Measurements from ENCODE around the gene CPO. TPM values are rescaled to one million over a fixed set of nuclear protein-coding genes. Genes with fewer than 3 reads are reported as not detected.
A peak's percentile ranks its signal among the peaks of the same experiment; 100 is the strongest.

Gene CPO, protein sequence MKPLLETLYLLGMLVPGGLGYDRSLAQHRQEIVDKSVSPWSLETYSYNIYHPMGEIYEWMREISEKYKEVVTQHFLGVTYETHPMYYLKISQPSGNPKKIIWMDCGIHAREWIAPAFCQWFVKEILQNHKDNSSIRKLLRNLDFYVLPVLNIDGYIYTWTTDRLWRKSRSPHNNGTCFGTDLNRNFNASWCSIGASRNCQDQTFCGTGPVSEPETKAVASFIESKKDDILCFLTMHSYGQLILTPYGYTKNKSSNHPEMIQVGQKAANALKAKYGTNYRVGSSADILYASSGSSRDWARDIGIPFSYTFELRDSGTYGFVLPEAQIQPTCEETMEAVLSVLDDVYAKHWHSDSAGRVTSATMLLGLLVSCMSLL
- 0.13 TPM in 1 of 2 replicates, not detected in the other for total RNA-seq

GRCh38 chr2:206939340-206939739, at the start of gene CPO:
TSS of gene CPO (plus strand) at chr2:206939518. CDS start at chr2:206939600, 82 bp downstream.
- DNase-seq (ENCODE audit: low read depth): no peak
- FAIRE-seq: no peak
- Histone ChIP-seq H3K27me3 (ENCODE audit: control insufficient read depth, insufficient read depth, low read length) (no peaks in the 10 kb centered on the region), H3K4me3 (ENCODE audit: low read depth, low read length) (no peak within 1 kb of the TSS), H3K36me3 (ENCODE audit: control insufficient read depth, insufficient read depth, low read length) (no peaks in the 10 kb centered on the region)
- no peak for TF ChIP-seq CTCF (IDR thresholded peaks at IDR 0.05; ENCODE audit: insufficient read depth, low read length, severe bottlenecking)

DNA sequence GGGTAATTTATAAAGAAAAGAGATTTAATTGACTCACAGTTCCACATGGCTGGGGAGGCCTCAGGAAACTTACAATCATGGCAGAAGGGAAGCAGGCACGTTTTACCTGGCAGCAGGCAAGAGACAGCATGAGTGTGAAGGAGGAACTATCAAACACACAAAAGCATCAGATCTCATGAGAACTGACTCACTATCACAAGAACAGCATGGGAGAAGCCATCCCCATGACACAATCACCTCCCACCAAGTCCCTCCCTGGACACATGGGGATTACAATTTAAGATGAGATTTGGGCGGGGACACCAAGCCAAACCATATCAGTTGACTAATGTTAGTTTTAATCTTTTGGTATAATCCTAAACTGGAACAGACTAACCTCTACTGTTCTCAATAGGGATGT, 49.1 kb upstream of the CPO start:
- FAIRE-seq: no peak
- DNase-seq (ENCODE audit: low read depth): peak; percentile 12
- TF ChIP-seq CTCF (IDR thresholded peaks at IDR 0.05; ENCODE audit: insufficient read depth, low read length, severe bottlenecking): no peak

DNA sequence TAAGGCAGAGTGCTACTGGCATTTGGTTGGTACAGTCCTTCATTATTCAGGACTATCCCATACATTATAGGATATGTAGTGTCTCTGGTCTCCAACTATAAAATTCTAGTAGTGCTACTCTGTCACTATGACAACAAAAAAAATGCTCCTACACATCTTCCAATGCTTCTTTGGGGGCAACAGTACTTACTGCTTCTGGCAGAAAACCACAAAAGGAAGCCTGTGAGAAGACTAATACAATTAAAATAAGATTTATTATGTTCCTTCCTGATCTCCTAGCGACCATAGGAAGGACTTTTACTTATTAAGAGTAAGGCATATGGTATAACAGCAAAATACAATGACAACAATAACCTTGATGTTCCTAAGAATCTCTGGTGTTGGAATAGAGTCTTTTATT, 48.4 kb upstream of the CPO start:
- DNase-seq (ENCODE audit: low read depth) (no peak), FAIRE-seq (no peak)
- no peak overlapping the region for H3K4me3 ChIP-seq (ENCODE audit: low read depth, low read length)
- peaks cover 1% of the 10 kb centered on the region for H3K27me3 ChIP-seq (ENCODE audit: control insufficient read depth, insufficient read depth, low read length)
- no peaks in the 10 kb centered on the region for H3K36me3 ChIP-seq (ENCODE audit: control insufficient read depth, insufficient read depth, low read length)
- TF ChIP-seq CTCF (IDR thresholded peaks at IDR 0.05; ENCODE audit: insufficient read depth, low read length, severe bottlenecking): no peak

More for the DNA sequence above, 49.1 kb upstream of the CPO start:
- H3K4me3 ChIP-seq (ENCODE audit: low read depth, low read length): no peak overlapping the region
- H3K27me3 ChIP-seq (ENCODE audit: control insufficient read depth, insufficient read depth, low read length): peaks cover 1% of the 10 kb centered on the region
- no peaks in the 10 kb centered on the region for H3K36me3 ChIP-seq (ENCODE audit: control insufficient read depth, insufficient read depth, low read length)

- TF ChIP-seq CTCF (IDR thresholded peaks at IDR 0.05; ENCODE audit: insufficient read depth, low read length, severe bottlenecking): no peak
- H3K27me3 ChIP-seq (ENCODE audit: control insufficient read depth, insufficient read depth, low read length): no peaks in the 10 kb centered on the region
- H3K4me3 ChIP-seq (ENCODE audit: low read depth, low read length): no peak overlapping the region
- H3K36me3 ChIP-seq (ENCODE audit: control insufficient read depth, insufficient read depth, low read length): no peaks in the 10 kb centered on the region
- DNase-seq (ENCODE audit: low read depth) (peak; percentile 98), FAIRE-seq (peak; percentile 93)
These were observed 24.2 kb upstream of the CPO start for GRCh38 chr2:206915121-206915520.

- H3K27me3 ChIP-seq (ENCODE audit: control insufficient read depth, insufficient read depth, low read length): no peaks in the 10 kb centered on the region
- FAIRE-seq (no peak), DNase-seq (ENCODE audit: low read depth) (no peak)
- no peak for TF ChIP-seq CTCF (IDR thresholded peaks at IDR 0.05; ENCODE audit: insufficient read depth, low read length, severe bottlenecking)
- H3K4me3 ChIP-seq (ENCODE audit: low read depth, low read length): no peak overlapping the region
- H3K36me3 ChIP-seq (ENCODE audit: control insufficient read depth, insufficient read depth, low read length): no peaks in the 10 kb centered on the region
These were observed 21.1 kb upstream of the CPO start for GRCh38 chr2:206918263-206918662.

GRCh38 chr2:206920310-206920709, 19.0 kb upstream of the CPO start:
- no peak overlapping the region for H3K4me3 ChIP-seq (ENCODE audit: low read depth, low read length)
- H3K36me3 ChIP-seq (ENCODE audit: control insufficient read depth, insufficient read depth, low read length): no peaks in the 10 kb centered on the region
- TF ChIP-seq CTCF (IDR thresholded peaks at IDR 0.05; ENCODE audit: insufficient read depth, low read length, severe bottlenecking): no peak
- H3K27me3 ChIP-seq (ENCODE audit: control insufficient read depth, insufficient read depth, low read length): no peaks in the 10 kb centered on the region
- peak; percentile 83 for FAIRE-seq
- DNase-seq (ENCODE audit: low read depth): peak; percentile 1
